ENCODE results near the gene PRR30. TPM values are rescaled to one million over a fixed set of nuclear protein-coding genes. Genes with fewer than 3 reads are reported as not detected.

PRR30 gene
- total and polyA plus RNA-seq, 2 of the 4 experiments (the other 2 are of a cell fraction): not detected

GRCh38 chr2:27159271-27159670, 20.1 kb upstream of the PRR30 start:
- H3K36me3 ChIP-seq (ENCODE audit: control insufficient read depth, insufficient read depth, low read length): no peaks in the 10 kb centered on the region
- H3K27ac ChIP-seq (ENCODE audit: insufficient read depth, low read length): no peak overlapping the region
- H3K14ac ChIP-seq (replicated peaks; ENCODE audit: low read depth, low read length): no peak overlapping the region
- H2BK20ac ChIP-seq (ENCODE audit: low read depth, low read length): no peak overlapping the region
- no peak overlapping the region for H2AFZ ChIP-seq (replicated peaks; ENCODE audit: low read length, poor library complexity)
- ATAC-seq (ENCODE audit: low read depth): no peak
- peaks cover 15% of the 10 kb centered on the region for H3K27me3 ChIP-seq (ENCODE audit: control insufficient read depth, insufficient read depth, low read length)
- no peak overlapping the region for H4K8ac ChIP-seq (ENCODE audit: low read depth in 2 of 2, low read length in 2 of 2)
- in situ Hi-C loops (cut with MboI; ENCODE audit: low sequenced_read_pairs) (no loop called here), dilution Hi-C loops (cut with HindIII; ENCODE audit: low sequenced_read_pairs, unreplicated experiment) (no loop called here), intact Hi-C loops (cut with micrococcal nuclease) (no loop called here)
- no peak overlapping the region for H4K91ac ChIP-seq (ENCODE audit: insufficient read depth, low read depth, low read length)
- no peak overlapping the region for H3K56ac ChIP-seq (ENCODE audit: extremely low read depth, insufficient read depth, low read length)
- H3K4me3 ChIP-seq (ENCODE audit: insufficient read depth, low read depth, low read length): no peak overlapping the region
- H3K23ac ChIP-seq (ENCODE audit: low read depth, low read length): no peak overlapping the region
- H2BK5ac ChIP-seq (ENCODE audit: low read depth, low read length, poor library complexity, severe bottlenecking): no peak overlapping the region
- H2BK15ac ChIP-seq (ENCODE audit: low read depth, low read length): no peak overlapping the region
- CTCF ChIA-PET: no interaction called here
- POLR2A ChIA-PET (ENCODE audit: unreplicated experiment): no interaction called here
- H2AK9ac ChIP-seq (replicated peaks; ENCODE audit: low read depth, low read length, poor library complexity): no peak overlapping the region
- no peak overlapping the region for H3K18ac ChIP-seq (ENCODE audit: low read depth, low read length)
- no peak overlapping the region for H4K5ac ChIP-seq (ENCODE audit: low read depth, low read length)
- TF ChIP-seq CEBPB (IDR thresholded peaks at IDR 0.05; ENCODE audit: low read depth, low read length) (no peak), MXI1 (IDR thresholded peaks at IDR 0.05; ENCODE audit: borderline replicate concordance, low read depth, low read length) (no peak), CHD1 (IDR thresholded peaks at IDR 0.05; ENCODE audit: low read depth, low read length) (no peak), POLR2A (IDR thresholded peaks at IDR 0.05; ENCODE audit: low read depth, low read length) (no peak), NFE2L2 (IDR thresholded peaks at IDR 0.05; ENCODE audit: low read depth, low read length) (no peak), MAZ (IDR thresholded peaks at IDR 0.05; ENCODE audit: borderline replicate concordance, low read depth, low read length) (no peak), RFX5 (IDR thresholded peaks at IDR 0.05; ENCODE audit: low read depth, low read length) (no peak), ELK1 (IDR thresholded peaks at IDR 0.05; ENCODE audit: borderline replicate concordance, low read depth, low read length) (no peak), RCOR1 (IDR thresholded peaks at IDR 0.05; ENCODE audit: insufficient replicate concordance, low read length) (no peak), USF2 (IDR thresholded peaks at IDR 0.05; ENCODE audit: low read depth, low read length) (no peak), MAFK (IDR thresholded peaks at IDR 0.05; ENCODE audit: low read depth, low read length) (no peak), RAD21 (IDR thresholded peaks at IDR 0.05; ENCODE audit: low read length) (no peak), SMC3 (IDR thresholded peaks at IDR 0.05; ENCODE audit: low read depth, low read length) (no peak), FOS (IDR thresholded peaks at IDR 0.05; ENCODE audit: low read depth, low read length) (no peak), BHLHE40 (IDR thresholded peaks at IDR 0.05; ENCODE audit: low read depth, low read length) (no peak)
- TF ChIP-seq, protein P1, sequence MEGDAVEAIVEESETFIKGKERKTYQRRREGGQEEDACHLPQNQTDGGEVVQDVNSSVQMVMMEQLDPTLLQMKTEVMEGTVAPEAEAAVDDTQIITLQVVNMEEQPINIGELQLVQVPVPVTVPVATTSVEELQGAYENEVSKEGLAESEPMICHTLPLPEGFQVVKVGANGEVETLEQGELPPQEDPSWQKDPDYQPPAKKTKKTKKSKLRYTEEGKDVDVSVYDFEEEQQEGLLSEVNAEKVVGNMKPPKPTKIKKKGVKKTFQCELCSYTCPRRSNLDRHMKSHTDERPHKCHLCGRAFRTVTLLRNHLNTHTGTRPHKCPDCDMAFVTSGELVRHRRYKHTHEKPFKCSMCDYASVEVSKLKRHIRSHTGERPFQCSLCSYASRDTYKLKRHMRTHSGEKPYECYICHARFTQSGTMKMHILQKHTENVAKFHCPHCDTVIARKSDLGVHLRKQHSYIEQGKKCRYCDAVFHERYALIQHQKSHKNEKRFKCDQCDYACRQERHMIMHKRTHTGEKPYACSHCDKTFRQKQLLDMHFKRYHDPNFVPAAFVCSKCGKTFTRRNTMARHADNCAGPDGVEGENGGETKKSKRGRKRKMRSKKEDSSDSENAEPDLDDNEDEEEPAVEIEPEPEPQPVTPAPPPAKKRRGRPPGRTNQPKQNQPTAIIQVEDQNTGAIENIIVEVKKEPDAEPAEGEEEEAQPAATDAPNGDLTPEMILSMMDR (conservative IDR thresholded peaks at IDR 0.05; ENCODE audit: low read depth, low read length): no peak
- H3K9me1 ChIP-seq (ENCODE audit: insufficient read depth, low read length): no peaks in the 10 kb centered on the region
- no peaks in the 10 kb centered on the region for H3K9me3 ChIP-seq (ENCODE audit: control insufficient read depth, insufficient read depth, low read length)
- no peak overlapping the region for H3K9ac ChIP-seq (ENCODE audit: low read depth, low read length)
- no peaks in the 10 kb centered on the region for H3K4me1 ChIP-seq (ENCODE audit: control insufficient read depth, insufficient read depth, low read length)
- no peak overlapping the region for H3K4ac ChIP-seq (ENCODE audit: low read depth, low read length)
- no TSS peak for BruUV-seq (replicated peaks)
- H3K79me1 ChIP-seq (ENCODE audit: low read depth in 1 of 2, low read length in 2 of 2): no peaks in the 10 kb centered on the region
- H2BK120ac ChIP-seq (ENCODE audit: low read depth, low read length): no peak overlapping the region
- H3K4me2 ChIP-seq (ENCODE audit: low read depth, low read length): no peak overlapping the region
- no peak overlapping the region for H2AK5ac ChIP-seq (ENCODE audit: low read depth, low read length)
- 67% methylated on average over 1 of the region's 6 CpGs; no CpG with 5 or more reads in 1 of the 2 experiments for WGBS, 2 experiments (ENCODE audit: extremely low coverage in 2 of 2, insufficient read length in 1 of 2)
- DNase-seq: no peak
- no peaks in the 10 kb centered on the region; the same call in 1 of the 2 replicates for H4K20me1 ChIP-seq (ENCODE audit: insufficient read depth, low read length)

Data from IMR-90 (cell line).